ENCODE measurements around the gene COG3.

COG3 gene

GRCh38 chr13:45545686-45546409 is 81.1 kb downstream of the COG3 start:
- DNase-seq (ENCODE audit: low read depth): no peak

- no peak for DNase-seq (ENCODE audit: low read depth)
Measured at GRCh38 chr13:45546410-45546765, 81.6 kb downstream of the COG3 start.

DNA sequence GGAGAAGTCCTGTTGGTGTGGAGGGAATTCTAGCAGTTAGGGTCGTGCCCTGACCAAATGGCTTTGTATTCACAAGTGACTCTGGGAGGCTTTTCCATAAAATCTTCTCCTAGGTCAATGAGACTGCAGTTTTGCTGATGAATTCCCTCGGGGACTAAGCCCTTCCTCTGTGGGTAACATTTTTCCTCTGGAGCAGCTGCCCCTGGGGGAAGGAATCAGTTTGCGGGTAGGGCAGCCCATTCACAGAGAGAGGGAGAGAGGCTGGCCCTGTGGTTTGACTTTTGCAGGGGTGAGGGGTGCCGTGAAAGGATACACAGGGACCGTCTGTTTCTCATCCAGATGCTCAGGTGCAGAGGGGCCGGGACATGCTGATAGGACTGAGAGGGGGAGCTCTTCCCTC is 83.5 kb downstream of the COG3 start:
- DNase-seq (ENCODE audit: low read depth): no peak

GRCh38 chr13:45554604-45555109 is 89.9 kb downstream of the COG3 start:
- no peak for DNase-seq (ENCODE audit: low read depth)

DNA sequence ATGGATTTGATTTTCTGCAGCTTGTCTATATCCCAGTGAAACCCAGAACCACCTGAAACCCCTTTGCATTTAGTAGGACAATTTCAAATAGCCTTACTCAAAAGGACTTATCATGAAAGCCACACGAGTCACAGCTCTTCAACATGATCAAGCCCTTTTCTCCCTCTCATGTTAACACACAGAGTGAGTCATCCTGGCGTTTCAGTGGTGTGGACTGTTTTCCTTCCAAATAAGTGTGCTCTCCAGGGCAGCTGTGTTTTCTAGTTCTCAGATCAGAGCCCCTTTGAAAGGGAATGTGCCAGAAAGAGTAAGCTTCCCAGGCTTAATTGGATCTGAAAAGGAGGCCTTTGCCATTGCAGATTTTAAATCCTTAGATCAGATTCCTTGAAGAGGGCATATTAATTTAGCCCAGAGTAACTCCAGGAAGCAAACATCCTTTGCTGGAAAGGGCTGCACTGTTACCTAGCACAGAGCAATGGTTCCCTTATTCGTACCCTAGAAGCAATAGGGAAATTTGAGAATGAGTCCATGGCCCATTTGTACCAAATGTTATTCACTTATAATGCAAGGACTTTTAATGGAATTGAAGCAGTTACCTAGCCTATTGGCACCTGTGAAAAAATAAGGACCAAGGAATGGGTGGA is 99.5 kb downstream of the COG3 start:
- DNase-seq (ENCODE audit: low read depth): no peak

DNA sequence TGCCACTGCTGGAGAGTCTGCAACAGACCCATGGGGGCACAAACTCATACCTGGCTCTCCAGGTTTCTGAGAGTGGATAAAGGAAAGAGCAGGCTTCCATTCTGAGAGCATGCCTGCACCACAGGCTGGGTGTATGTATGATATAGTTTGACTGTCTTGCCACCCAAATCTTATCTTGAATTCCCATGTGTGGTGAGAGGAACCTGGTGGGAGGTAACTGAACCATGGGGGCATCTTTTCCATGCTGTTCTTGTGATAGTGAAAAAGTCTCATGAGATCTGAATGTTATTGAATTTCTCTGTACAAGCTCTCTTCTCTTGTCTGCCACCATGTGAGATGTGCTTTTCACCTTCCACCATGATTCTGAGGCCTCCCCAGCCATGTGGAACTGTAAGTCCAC is 100.6 kb downstream of the COG3 start:
- DNase-seq (ENCODE audit: low read depth): no peak

DNA sequence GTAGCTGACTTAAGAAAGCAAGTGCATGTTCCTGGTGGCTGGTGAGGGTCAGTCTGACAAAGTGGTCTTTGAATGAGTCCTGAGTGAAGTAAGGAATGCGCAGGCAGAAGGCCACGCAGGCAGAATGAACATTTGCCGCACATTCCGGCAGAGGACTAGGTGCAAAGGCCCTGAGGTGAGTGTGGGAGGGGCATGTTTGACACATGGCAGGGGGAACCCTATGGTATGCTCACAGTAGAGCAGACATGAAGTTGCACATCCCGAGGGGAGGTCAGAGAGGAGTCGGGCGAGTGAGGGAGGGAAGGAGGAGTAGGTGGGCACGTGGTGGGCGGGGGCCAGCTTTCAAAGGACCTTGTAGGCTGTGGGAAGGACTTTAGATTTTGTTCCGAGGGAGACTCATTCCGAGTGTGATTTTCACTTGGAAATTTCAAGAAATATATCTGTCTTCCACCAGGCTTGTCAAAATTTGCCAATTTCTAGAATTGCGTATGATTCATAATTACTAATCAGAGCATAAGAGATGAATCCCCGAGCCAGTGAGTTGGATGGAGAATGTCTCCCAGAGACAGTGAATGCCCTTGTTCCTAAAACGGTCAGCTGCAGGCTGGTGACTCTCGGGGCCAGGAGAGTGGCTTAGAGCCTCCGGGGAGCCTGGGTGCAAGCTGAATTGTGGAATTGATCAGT is 110.5 kb downstream of the COG3 start:
- DNase-seq (ENCODE audit: low read depth): no peak

- no peak for DNase-seq (ENCODE audit: low read depth)
Measured at GRCh38 chr13:45575830-45576180, 111.1 kb downstream of the COG3 start.

GRCh38 chr13:45576466-45576865 is 111.7 kb downstream of the COG3 start:
- no peak for DNase-seq (ENCODE audit: low read depth)

- no peak for DNase-seq (ENCODE audit: low read depth)
Measured at GRCh38 chr13:45582408-45583076, 117.8 kb downstream of the COG3 start.

DNA sequence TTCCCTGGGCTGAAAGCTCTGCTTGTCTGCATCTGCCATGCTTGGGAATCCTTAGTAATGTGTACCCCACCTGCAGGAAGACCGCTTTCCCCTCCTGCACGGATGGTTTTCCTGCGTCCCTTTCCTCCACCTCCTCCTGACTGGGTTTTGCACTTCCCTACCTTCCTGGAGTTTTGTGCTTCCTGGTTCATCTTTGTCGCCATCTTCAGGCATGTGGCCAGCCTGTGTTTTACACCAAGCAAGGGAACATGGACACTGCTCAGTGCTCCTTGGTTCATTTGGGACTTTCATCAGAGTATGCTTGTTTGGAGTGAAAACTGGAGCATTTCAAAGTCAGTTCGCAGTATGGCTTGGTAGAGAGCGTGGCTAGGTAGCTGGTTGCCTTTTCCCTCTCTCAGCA is 120.1 kb downstream of the COG3 start:
- no peak for DNase-seq (ENCODE audit: low read depth)

All from GM04503 (cell line).